SU-DHL-6 (cell line): ENCODE data around the gene TMIE.

ENCODE experiments used
- H2AFZ ChIP-seq: fragments of 200-600 bp; sonication (generic); 2 replicates; pipeline ENCODE4 v1.6.1; 2014; ENCODE audit warnings: low read depth, mild to moderate bottlenecking, moderate library complexity, mixed read lengths, antibody characterized with exemption, low read length; ENCODE audit not compliant: severe bottlenecking
- H3F3A ChIP-seq: fragments of 200-600 bp; shearing (Covaris generic); 2 replicates; pipeline ENCODE4 v1.6.0; 2016; ENCODE audit warnings: antibody characterized with exemption, mild to moderate bottlenecking; ENCODE audit not compliant: insufficient read depth
- H3K27ac ChIP-seq: fragments of 200-600 bp; sonication (generic); 2 replicates; pipeline ENCODE4 v1.5.1; 2016; ENCODE audit warnings: low read depth, mild to moderate bottlenecking, low read length, moderate library complexity, mixed read lengths
- H3K27me3 ChIP-seq: fragments of 200-600 bp; sonication (generic), shearing (Covaris generic); 2 replicates; pipeline ENCODE4 v1.6.0; 2014; ENCODE audit warnings: mild to moderate bottlenecking, low read length
- H3K36me3 ChIP-seq: fragments of 200-600 bp; sonication (generic); 2 replicates; pipeline ENCODE4 v1.6.1; 2014; ENCODE audit warnings: mild to moderate bottlenecking, low read length, mixed read lengths
- H3K4me2 ChIP-seq: fragments of 300-600, 200-600 bp; shearing (Covaris generic), sonication (generic); 2 replicates; pipeline ENCODE4 v1.6.0; 2014; ENCODE audit warnings: low read length, low read depth, mild to moderate bottlenecking; ENCODE audit not compliant: poor library complexity, severe bottlenecking
- H3K4me3 ChIP-seq: fragments of 200-600 bp; sonication (generic); 2 replicates; pipeline ENCODE4 v1.5.1; 2014; ENCODE audit warnings: antibody characterized with exemption, low read length, mild to moderate bottlenecking, mixed read lengths; ENCODE audit not compliant: insufficient read depth, poor library complexity, severe bottlenecking
- H3K79me2 ChIP-seq: fragments of 200-600 bp; sonication (generic); 2 replicates; pipeline ENCODE4 v1.6.1; 2014; ENCODE audit warnings: mild to moderate bottlenecking, low read length, moderate library complexity; ENCODE audit not compliant: insufficient read depth
- H3K9ac ChIP-seq: fragments of 200-600 bp; sonication (generic); 2 replicates; pipeline ENCODE4 v1.7.0; 2014; ENCODE audit warnings: mild to moderate bottlenecking, low read length
- H3K9me2 ChIP-seq: fragments of 200-600 bp; sonication (generic); replicated peaks from 2 replicates; pipeline ENCODE4 v1.6.1; 2014; ENCODE audit warnings: low read length; ENCODE audit not compliant: insufficient read depth
- H3K9me3 ChIP-seq: fragments of 200-600 bp; sonication (generic); 2 replicates; pipeline ENCODE4 v1.6.1; 2014; ENCODE audit warnings: low read length, mixed read lengths; ENCODE audit not compliant: insufficient read depth
- H4K20me1 ChIP-seq: fragments of 200-600 bp; sonication (generic); 2 replicates; pipeline ENCODE4 v1.6.1; 2014; ENCODE audit warnings: low read depth, mild to moderate bottlenecking, antibody characterized with exemption, low read length, moderate library complexity, mixed read lengths
- EZH2phosphoT487 ChIP-seq: fragments of 200-600 bp; sonication (generic), shearing (Covaris generic); conservative IDR thresholded peaks from 2 replicates; pipeline ENCODE4 v1.6.1; 2018; ENCODE audit warnings: mild to moderate bottlenecking, antibody characterized with exemption, low read length, moderate library complexity, mixed read lengths
- TF ChIP-seq, protein P1 (sequence below): fragments of 200-600 bp; sonication (generic); IDR thresholded peaks from one replicate; pipeline ENCODE4 v1.5.1; 2017; ENCODE audit warnings: antibody characterized with exemption, mild to moderate bottlenecking, low read length, moderate library complexity; ENCODE audit not compliant: insufficient read depth, poor library complexity, severe bottlenecking

The TMIE gene

DNA sequence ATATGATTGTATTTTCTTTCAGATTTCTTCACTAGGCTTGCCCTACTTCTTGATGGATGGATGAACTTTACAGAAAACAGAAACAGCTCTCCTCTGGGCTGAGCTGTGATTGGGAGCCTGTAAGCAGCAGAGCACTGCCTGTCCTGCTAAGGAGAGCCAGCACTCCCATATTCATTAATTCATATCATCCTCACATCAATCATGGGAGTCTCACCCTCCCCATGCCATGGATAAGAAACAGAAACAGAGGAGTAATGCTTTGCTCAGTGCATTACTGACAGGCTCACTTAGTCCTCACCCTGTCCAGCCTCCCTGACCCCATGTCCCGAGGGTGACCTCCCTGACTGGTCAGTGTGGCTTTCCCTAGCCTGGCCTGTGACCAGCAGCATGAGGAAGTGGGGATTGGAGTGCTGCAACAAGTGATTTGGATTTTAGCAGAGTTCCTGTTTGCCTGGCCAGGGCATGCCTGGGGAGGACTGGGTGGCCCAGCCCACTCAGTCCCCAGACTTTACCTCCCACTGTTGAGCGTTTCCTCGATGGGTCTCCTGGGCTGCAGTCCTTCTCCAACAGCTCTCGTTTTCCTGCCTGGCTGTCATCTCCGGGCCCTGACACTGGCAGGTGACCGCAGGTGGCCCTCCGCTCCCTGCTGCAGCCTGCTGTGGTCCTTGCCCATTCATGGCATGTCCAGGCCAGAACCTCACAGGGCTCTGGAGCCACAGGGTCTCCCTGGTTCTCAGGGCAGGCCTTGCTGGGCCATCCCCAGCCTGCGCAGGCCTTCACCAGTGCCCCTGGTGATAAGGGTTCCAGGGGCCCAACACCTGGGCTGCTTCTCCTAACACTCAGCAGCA is 1.3 kb upstream of the TMIE start:
- no peak overlapping the region for H2AFZ ChIP-seq
- H3K4me2 ChIP-seq, result no peak overlapping the region
- H3K27ac ChIP-seq, result no peak overlapping the region
- H3K4me3 ChIP-seq, result no peak overlapping the region
- no peaks in the 10 kb centered on the region for H3K36me3 ChIP-seq
- no peaks in the 10 kb centered on the region for H3K79me2 ChIP-seq
- no peaks in the 10 kb centered on the region for H3K9me2 ChIP-seq
- no peaks in the 10 kb centered on the region for H3K27me3 ChIP-seq
- H3F3A ChIP-seq, result no peaks in the 10 kb centered on the region
- no peaks in the 10 kb centered on the region for H3K9me3 ChIP-seq
- no peak overlapping the region for H3K9ac ChIP-seq
- no peak for TF ChIP-seq EZH2phosphoT487
- TF ChIP-seq, protein P1, sequence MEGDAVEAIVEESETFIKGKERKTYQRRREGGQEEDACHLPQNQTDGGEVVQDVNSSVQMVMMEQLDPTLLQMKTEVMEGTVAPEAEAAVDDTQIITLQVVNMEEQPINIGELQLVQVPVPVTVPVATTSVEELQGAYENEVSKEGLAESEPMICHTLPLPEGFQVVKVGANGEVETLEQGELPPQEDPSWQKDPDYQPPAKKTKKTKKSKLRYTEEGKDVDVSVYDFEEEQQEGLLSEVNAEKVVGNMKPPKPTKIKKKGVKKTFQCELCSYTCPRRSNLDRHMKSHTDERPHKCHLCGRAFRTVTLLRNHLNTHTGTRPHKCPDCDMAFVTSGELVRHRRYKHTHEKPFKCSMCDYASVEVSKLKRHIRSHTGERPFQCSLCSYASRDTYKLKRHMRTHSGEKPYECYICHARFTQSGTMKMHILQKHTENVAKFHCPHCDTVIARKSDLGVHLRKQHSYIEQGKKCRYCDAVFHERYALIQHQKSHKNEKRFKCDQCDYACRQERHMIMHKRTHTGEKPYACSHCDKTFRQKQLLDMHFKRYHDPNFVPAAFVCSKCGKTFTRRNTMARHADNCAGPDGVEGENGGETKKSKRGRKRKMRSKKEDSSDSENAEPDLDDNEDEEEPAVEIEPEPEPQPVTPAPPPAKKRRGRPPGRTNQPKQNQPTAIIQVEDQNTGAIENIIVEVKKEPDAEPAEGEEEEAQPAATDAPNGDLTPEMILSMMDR, result no peak
- no peaks in the 10 kb centered on the region for H4K20me1 ChIP-seq

GRCh38 chr3:46700772-46701171 is 420 bp upstream of the TMIE start:
- no peak overlapping the region for H3K4me3 ChIP-seq
- no peak overlapping the region for H3K4me2 ChIP-seq
- H3F3A ChIP-seq, result no peaks in the 10 kb centered on the region
- no peak overlapping the region for H3K27ac ChIP-seq
- no peak overlapping the region for H3K9ac ChIP-seq
- no peak overlapping the region for H2AFZ ChIP-seq
- no peak for TF ChIP-seq EZH2phosphoT487
- TF ChIP-seq, protein P1, result no peak
- H3K9me2 ChIP-seq, result no peaks in the 10 kb centered on the region
- no peaks in the 10 kb centered on the region for H3K79me2 ChIP-seq
- H4K20me1 ChIP-seq, result no peaks in the 10 kb centered on the region
- no peaks in the 10 kb centered on the region for H3K36me3 ChIP-seq
- no peaks in the 10 kb centered on the region for H3K9me3 ChIP-seq
- H3K27me3 ChIP-seq, result no peaks in the 10 kb centered on the region

DNA sequence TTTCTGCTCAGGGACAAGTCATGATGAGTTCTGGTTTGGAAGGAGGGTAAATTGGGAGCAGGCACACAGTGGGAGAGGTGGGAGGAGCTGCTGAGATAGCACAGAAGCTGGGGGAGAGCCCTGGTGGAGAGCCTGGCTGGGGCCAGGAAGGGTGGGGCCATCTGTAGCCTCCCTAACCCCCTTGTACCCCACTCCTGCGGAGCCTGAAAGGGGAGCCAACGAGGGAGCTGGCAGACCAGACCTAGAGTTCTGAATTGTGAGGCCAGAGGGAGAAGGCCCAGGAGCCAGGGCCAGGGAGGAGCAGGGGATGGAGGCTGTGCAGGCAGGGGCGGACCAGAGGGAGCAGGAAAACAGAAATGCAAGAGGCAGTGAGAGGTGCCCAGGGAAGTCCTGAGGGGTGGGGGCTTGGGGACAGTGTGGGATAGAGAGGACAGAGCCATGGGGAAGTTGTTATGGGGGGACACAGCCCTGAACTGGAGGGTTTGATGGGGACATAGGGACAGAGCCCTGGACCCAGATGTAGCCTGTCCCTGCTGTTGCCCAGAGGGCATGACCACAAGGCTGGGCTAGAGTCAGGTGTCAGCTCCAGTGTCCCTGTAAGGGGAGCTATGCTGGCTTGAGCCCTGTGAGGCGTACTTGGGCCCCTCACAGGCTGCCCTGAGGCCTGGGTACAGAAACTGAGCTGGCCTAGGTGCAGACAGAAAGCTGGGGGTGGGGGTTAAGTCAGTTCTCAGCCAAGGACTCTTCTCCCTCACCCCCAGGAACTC is 1.2 kb downstream of the TMIE start:
- Histone ChIP-seq H3K4me3 (no peak overlapping the region), H3K9me2 (no peaks in the 10 kb centered on the region), H3K79me2 (no peaks in the 10 kb centered on the region), H3K27ac (no peak overlapping the region), H3K4me2 (no peak overlapping the region), H3K27me3 (no peaks in the 10 kb centered on the region), H3F3A (no peaks in the 10 kb centered on the region), H3K9ac (no peak overlapping the region), H2AFZ (no peak overlapping the region), H3K36me3 (no peaks in the 10 kb centered on the region), H4K20me1 (no peaks in the 10 kb centered on the region), H3K9me3 (no peaks in the 10 kb centered on the region)
- TF ChIP-seq EZH2phosphoT487, result no peak
- TF ChIP-seq, protein P1, result no peak
